Measurements from ENCODE around the gene KIF18B. TPM values are rescaled to one million over a fixed set of nuclear protein-coding genes. Genes with fewer than 3 reads are reported as not detected.
A peak's percentile ranks its signal among the peaks of the same experiment; 100 is the strongest.

Gene KIF18B
- total and polyA plus RNA-seq, 2 of the 13 experiments (the other 11 are each of a cell fraction or from before 2014, with no cell fraction given) = 15.2 to 15.3 TPM

DNA sequence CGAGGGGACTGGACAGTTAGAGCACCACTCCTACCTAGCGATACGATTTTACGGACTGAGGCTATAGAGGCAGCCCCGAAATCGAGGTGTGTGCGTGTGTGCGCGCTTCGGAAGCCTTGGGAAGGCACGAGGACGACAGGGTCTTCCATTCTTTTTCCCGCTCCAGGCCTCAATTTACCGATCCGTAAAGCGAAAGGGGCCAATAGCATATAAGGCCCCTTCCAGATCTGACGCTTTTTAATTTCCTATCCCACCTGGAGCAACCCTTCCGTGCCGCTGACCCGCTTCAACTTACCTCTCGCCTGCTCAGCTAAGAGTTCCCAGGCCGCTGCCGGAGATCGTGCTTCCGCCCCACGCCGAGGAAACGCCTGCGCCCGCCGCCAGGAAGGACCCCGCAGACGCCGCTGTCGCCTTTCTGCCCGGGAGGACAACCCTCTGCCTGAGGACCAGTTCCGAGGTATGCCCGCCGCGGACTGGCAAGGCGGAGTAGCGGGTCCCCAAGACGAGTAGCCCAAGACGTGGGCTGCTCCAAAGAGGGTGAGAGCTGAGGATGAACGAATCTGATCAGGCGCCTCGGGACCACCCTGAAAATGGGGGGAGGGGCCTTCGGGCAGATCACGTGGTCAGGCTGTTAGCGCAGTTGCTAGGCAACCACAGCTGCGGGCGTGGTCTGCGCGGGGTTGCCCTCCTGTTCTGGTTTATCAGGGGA is 48.3 kb downstream of the KIF18B start, which contains the start of gene EFTUD2 (continued):
- TF ChIP-seq, protein P1, sequence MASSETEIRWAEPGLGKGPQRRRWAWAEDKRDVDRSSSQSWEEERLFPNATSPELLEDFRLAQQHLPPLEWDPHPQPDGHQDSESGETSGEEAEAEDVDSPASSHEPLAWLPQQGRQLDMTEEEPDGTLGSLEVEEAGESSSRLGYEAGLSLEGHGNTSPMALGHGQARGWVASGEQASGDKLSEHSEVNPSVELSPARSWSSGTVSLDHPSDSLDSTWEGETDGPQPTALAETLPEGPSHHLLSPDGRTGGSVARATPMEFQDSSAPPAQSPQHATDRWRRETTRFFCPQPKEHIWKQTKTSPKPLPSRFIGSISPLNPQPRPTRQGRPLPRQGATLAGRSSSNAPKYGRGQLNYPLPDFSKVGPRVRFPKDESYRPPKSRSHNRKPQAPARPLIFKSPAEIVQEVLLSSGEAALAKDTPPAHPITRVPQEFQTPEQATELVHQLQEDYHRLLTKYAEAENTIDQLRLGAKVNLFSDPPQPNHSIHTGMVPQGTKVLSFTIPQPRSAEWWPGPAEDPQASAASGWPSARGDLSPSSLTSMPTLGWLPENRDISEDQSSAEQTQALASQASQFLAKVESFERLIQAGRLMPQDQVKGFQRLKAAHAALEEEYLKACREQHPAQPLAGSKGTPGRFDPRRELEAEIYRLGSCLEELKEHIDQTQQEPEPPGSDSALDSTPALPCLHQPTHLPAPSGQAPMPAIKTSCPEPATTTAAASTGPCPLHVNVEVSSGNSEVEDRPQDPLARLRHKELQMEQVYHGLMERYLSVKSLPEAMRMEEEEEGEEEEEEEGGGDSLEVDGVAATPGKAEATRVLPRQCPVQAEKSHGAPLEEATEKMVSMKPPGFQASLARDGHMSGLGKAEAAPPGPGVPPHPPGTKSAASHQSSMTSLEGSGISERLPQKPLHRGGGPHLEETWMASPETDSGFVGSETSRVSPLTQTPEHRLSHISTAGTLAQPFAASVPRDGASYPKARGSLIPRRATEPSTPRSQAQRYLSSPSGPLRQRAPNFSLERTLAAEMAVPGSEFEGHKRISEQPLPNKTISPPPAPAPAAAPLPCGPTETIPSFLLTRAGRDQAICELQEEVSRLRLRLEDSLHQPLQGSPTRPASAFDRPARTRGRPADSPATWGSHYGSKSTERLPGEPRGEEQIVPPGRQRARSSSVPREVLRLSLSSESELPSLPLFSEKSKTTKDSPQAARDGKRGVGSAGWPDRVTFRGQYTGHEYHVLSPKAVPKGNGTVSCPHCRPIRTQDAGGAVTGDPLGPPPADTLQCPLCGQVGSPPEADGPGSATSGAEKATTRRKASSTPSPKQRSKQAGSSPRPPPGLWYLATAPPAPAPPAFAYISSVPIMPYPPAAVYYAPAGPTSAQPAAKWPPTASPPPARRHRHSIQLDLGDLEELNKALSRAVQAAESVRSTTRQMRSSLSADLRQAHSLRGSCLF (CRISPR knock-in tag; IDR thresholded peaks at IDR 0.05; ENCODE audit: borderline replicate concordance) = peak; percentile 73; the same call in 1 of the 2 replicates
- no peak for TF ChIP-seq AGO2 (optimal IDR thresholded peaks at IDR 0.05; ENCODE audit: low read depth, low read length)

- Histone ChIP-seq H3K27me3 (ENCODE audit: control insufficient read depth in 1 of 2, insufficient read depth in 2 of 2, low read length in 2 of 2) (no peaks in the 10 kb centered on the region; a peak in 1 of 5 replicates), H3K4me2 (ENCODE audit: low read depth, low read length) (peak overlapping the region; percentile 99), H4K20me1 (ENCODE audit: insufficient read depth, low read length) (no peaks in the 10 kb centered on the region), H2AFZ (ENCODE audit: low read length) (peak overlapping the region; percentile 38), H3K4me3 (replicated peaks in 1 of 3; ENCODE audit: insufficient read depth in 1 of 3, low read depth in 2 of 3, low read length in 3 of 3) (peak overlapping the region; percentile 79 to 94 (median 87)), H3K4me1 (ENCODE audit: insufficient read depth, low read length) (peaks cover 26% of the 10 kb centered on the region), H3K79me2 (ENCODE audit: insufficient read depth, low read length) (peaks cover 33% of the 10 kb centered on the region), H3K36me3 (replicated peaks in 1 of 2; ENCODE audit: control insufficient read depth in 1 of 2, insufficient read depth in 2 of 2, low read length in 2 of 2) (peaks cover 4 to 16% of the 10 kb centered on the region in 2 experiments), H3K9ac (ENCODE audit: insufficient read depth, low read depth, low read length) (peak overlapping the region; percentile 90), H3K9me3 (ENCODE audit: low read length) (no peaks in the 10 kb centered on the region), H3K27ac (ENCODE audit: extremely low read length, insufficient read depth, low read length) (peak overlapping the region; percentile 89)
- ChIA-PET CTCF (ENCODE audit: low intra/inter-chr PET ratio, low total read pairs) (no interaction called here), POLR2A (interaction anchor here (0.6 to 1.9 kb wide), 12 partner anchors 10 to 535 kb away, joined by 3 to 11 read pairs (median 6); partner anchors contain the start of genes CCDC43, FAM171A2, HEXIM1 and HEXIM2)
- DNase-seq (ENCODE audit: low spot score) = peak; percentile 60
- ATAC-seq = no peak
- TF ChIP-seq GABPA (IDR thresholded peaks at IDR 0.05; ENCODE audit: low read depth, low read length) (peak; percentile 49), GABPA (CRISPR knock-in tag; IDR thresholded peaks at IDR 0.05; ENCODE audit: low read depth) (no peak), ZNF792 (CRISPR knock-in tag; IDR thresholded peaks at IDR 0.05) (no peak), ZSCAN12 (CRISPR knock-in tag; IDR thresholded peaks at IDR 0.05) (0 out of 2 replicates have a peak, but pooled peaks have one; percentile 12), ZNF740 (CRISPR knock-in tag; IDR thresholded peaks at IDR 0.05) (0 out of 2 replicates have a peak, but pooled peaks have one; percentile 5), FOXJ3 (CRISPR knock-in tag; IDR thresholded peaks at IDR 0.05; ENCODE audit: borderline replicate concordance) (no peak), ZNF24 (IDR thresholded peaks at IDR 0.05) (peak; percentile 71)
- TF ChIP-seq, protein P2, sequence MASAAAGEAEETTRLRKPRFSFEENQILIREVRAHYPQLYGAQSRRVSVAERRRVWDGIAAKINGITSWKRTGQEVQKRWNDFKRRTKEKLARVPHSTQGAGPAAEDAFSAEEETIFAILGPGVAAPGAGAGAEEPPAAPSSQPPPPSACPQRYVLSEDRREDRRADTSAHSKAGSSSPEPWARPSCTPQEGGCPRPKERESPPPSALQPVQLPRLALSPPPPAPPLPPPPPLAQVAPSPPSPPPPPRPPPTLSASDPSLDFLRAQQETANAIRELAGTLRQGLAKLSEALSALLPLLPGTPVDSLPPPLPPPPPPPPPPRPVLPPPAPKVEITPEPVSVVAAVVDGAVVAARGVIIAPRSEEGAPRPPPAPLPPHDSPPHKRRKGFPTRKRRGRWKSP (CRISPR knock-in tag; IDR thresholded peaks at IDR 0.05) = no peak
- TF ChIP-seq, protein P3, sequence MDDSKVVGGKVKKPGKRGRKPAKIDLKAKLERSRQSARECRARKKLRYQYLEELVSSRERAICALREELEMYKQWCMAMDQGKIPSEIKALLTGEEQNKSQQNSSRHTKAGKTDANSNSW (CRISPR knock-in tag; IDR thresholded peaks at IDR 0.05; ENCODE audit: borderline replicate concordance) = 0 out of 2 replicates have a peak, but pooled peaks have one; percentile 15
- FAIRE-seq = no peak
- intact Hi-C loops (cut with micrococcal nuclease; ENCODE audit: unreplicated experiment) = no loop called here
- in situ Hi-C loops (cut with HindIII; ENCODE audit: extremely low pct_ligation_motif_present, low pct_unique_long_range_greater_than_20kb) = no loop called here
- WGBS (ENCODE audit: low lambda C conversion rate) = 0% methylated on average over 7 of the region's 7 CpGs
- TSS peak; percentile 92 for BruUV-seq (replicated peaks)
These were observed 48.9 kb downstream of the KIF18B start for GRCh38 chr17:44898768-44899073.
